H1 (cell line): ENCODE measurements around the gene THBS1.

Experiments used
- BCL11A ChIP-seq, 2 experiments: IDR thresholded peaks; one replicate each; pipeline ENCODE4 v1.6.1; 2011; ENCODE audit warnings: low read depth in 2 of 2, low read length in 2 of 2, mild to moderate bottlenecking in 2 of 2
- EZH2 ChIP-seq: fragments of 200-600 bp; sonication (generic); IDR thresholded peaks from 2 replicates; pipeline ENCODE4 v1.7.1; 2012; ENCODE audit warnings: low read depth, mild to moderate bottlenecking, moderate library complexity, low read length, inconsistent platforms; ENCODE audit not compliant: severe bottlenecking
- HDAC2 ChIP-seq, 2 experiments: fragments of 300-600 bp in 1 of 2; sonication (generic) in 1 of 2; IDR thresholded peaks; 2 replicates each; pipeline ENCODE4 v1.6.1; 2011 to 2012; ENCODE audit warnings: low read depth in 2 of 2, low read length in 2 of 2, mild to moderate bottlenecking in 2 of 2, moderate library complexity in 2 of 2, borderline replicate concordance in 1 of 2, inconsistent platforms in 1 of 2
- KDM4A ChIP-seq: IDR thresholded peaks from one replicate; pipeline ENCODE4 v1.7.1; 2012; ENCODE audit warnings: low read depth, mild to moderate bottlenecking, moderate library complexity, low read length, inconsistent platforms; ENCODE audit not compliant: severe bottlenecking
- NRF1 ChIP-seq: IDR thresholded peaks from 2 replicates; pipeline ENCODE4 v1.6.1; 2011; ENCODE audit warnings: mild to moderate bottlenecking, low read depth, low read length, improper control_type of control experiment
- POLR2A ChIP-seq, 2 experiments: IDR thresholded peaks; 1 replicate in 1 of 2; 2 replicates in 1 of 2; pipeline ENCODE4 v1.6.1; 2011; ENCODE audit warnings: low read depth in 2 of 2, low read length in 2 of 2, mild to moderate bottlenecking in 2 of 2; ENCODE audit errors: control extremely low read depth in 1 of 2
- RAD21 ChIP-seq, 2 experiments: IDR thresholded peaks in 1 of 2; conservative IDR thresholded peaks in 1 of 2; 2 replicates each; pipeline ENCODE4 v1.6.1; 2011; ENCODE audit warnings: low read depth in 2 of 2, low read length in 2 of 2, improper control_type of control experiment in 1 of 2, inconsistent platforms in 1 of 2, mild to moderate bottlenecking in 1 of 2, moderate library complexity in 1 of 2
- SIN3A ChIP-seq, 2 experiments: IDR thresholded peaks in 1 of 2; conservative IDR thresholded peaks in 1 of 2; 2 replicates each; pipeline ENCODE4 v1.6.1; 2011 to 2012; ENCODE audit warnings: low read length in 2 of 2, improper control_type of control experiment in 1 of 2, low read depth in 1 of 2, mild to moderate bottlenecking in 1 of 2
- ZNF274 ChIP-seq: IDR thresholded peaks from 2 replicates; pipeline ENCODE4 v1.7.0; 2012; ENCODE audit warnings: low read length, borderline replicate concordance; ENCODE audit errors: extremely low read depth
- TF ChIP-seq, protein P1 (sequence below), 3 experiments: IDR thresholded peaks; 1 replicate in 2 of 3; 2 replicates in 1 of 3; pipeline versions ENCODE4 v1.5.1 to v1.6.1; 2011; ENCODE audit warnings: low read length in 3 of 3, mild to moderate bottlenecking in 3 of 3, inconsistent platforms in 2 of 3, low read depth in 1 of 3, moderate library complexity in 1 of 3; ENCODE audit not compliant: insufficient read depth in 1 of 3; ENCODE audit errors: control extremely low read depth in 1 of 3

GRCh38 chr15:39599871-39600270 lies 19.0 kb downstream of the THBS1 start:
- TF ChIP-seq EZH2, result no peak
- TF ChIP-seq ZNF274, result no peak
- TF ChIP-seq HDAC2 (IDR thresholded peaks at IDR 0.05; ENCODE audit: borderline replicate concordance in 1 of 2, low read depth in 2 of 2, low read length in 2 of 2), result no peak
- no peak for TF ChIP-seq RAD21 (IDR thresholded peaks at IDR 0.05 in 1 of 2, conservative IDR thresholded peaks at IDR 0.05 in 1 of 2; ENCODE audit: low read depth in 2 of 2, low read length in 2 of 2)
- TF ChIP-seq NRF1, result no peak
- TF ChIP-seq, protein P1, sequence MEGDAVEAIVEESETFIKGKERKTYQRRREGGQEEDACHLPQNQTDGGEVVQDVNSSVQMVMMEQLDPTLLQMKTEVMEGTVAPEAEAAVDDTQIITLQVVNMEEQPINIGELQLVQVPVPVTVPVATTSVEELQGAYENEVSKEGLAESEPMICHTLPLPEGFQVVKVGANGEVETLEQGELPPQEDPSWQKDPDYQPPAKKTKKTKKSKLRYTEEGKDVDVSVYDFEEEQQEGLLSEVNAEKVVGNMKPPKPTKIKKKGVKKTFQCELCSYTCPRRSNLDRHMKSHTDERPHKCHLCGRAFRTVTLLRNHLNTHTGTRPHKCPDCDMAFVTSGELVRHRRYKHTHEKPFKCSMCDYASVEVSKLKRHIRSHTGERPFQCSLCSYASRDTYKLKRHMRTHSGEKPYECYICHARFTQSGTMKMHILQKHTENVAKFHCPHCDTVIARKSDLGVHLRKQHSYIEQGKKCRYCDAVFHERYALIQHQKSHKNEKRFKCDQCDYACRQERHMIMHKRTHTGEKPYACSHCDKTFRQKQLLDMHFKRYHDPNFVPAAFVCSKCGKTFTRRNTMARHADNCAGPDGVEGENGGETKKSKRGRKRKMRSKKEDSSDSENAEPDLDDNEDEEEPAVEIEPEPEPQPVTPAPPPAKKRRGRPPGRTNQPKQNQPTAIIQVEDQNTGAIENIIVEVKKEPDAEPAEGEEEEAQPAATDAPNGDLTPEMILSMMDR (IDR thresholded peaks at IDR 0.05; ENCODE audit: control extremely low read depth in 1 of 3, insufficient read depth in 1 of 3, low read depth in 1 of 3, low read length in 3 of 3), result no peak
- no peak for TF ChIP-seq POLR2A (IDR thresholded peaks at IDR 0.05; ENCODE audit: control extremely low read depth in 1 of 2, low read depth in 2 of 2, low read length in 2 of 2)
- TF ChIP-seq BCL11A (IDR thresholded peaks at IDR 0.05; ENCODE audit: low read depth in 2 of 2, low read length in 2 of 2), result no peak
- no peak for TF ChIP-seq KDM4A
- TF ChIP-seq SIN3A (conservative IDR thresholded peaks at IDR 0.05 in 1 of 2, IDR thresholded peaks at IDR 0.05 in 1 of 2; ENCODE audit: low read depth in 1 of 2, low read length in 2 of 2), result no peak
